Nephron (organoid): ENCODE measurements around the gene CDHR2.

Experiments
- H3K27ac Mint-ChIP-seq, 3 experiments: 2 replicates each; pipeline ENCODE4 v1.8.0; 2020; ENCODE audit warnings: mixed read lengths in 3 of 3, mild to moderate bottlenecking in 2 of 3, moderate library complexity in 1 of 3
- H3K27me3 Mint-ChIP-seq: 2 replicates; pipeline ENCODE4 v1.8.0; 2021; ENCODE audit warnings: low read depth, mild to moderate bottlenecking, moderate library complexity, mixed read lengths
- H3K36me3 Mint-ChIP-seq: 2 replicates; pipeline ENCODE4 v1.8.0; 2020; ENCODE audit warnings: low read depth, mixed read lengths
- H3K4me1 Mint-ChIP-seq: 2 replicates; pipeline ENCODE4 v1.8.0; 2020; ENCODE audit warnings: mixed read lengths
- H3K4me3 Mint-ChIP-seq, 3 experiments: 2 replicates each; pipeline ENCODE4 v1.8.0; 2020; ENCODE audit warnings: mild to moderate bottlenecking in 3 of 3, mixed read lengths in 3 of 3, moderate library complexity in 2 of 3
- H3K9me3 Mint-ChIP-seq: 2 replicates; pipeline ENCODE4 v1.8.0; 2020; ENCODE audit warnings: mixed read lengths
- CTCF ChIP-seq, 3 experiments: fragments of 200-600 bp; sonication (generic); IDR thresholded peaks; one replicate each; pipeline ENCODE4 v1.5.0; 2021; ENCODE audit warnings: antibody characterized with exemption in 3 of 3; ENCODE audit not compliant: unreplicated experiment in 3 of 3

The CDHR2 gene

GRCh38 chr5:176525677-176526076 is 23.5 kb upstream of the CDHR2 start:
- Mint-ChIP-seq H3K27ac (peak overlapping the region in 1 of 3 experiments; percentile 23), H3K4me3 (no peak overlapping the region), H3K9me3 (no peaks in the 10 kb centered on the region), H3K27me3 (no peaks in the 10 kb centered on the region), H3K36me3 (peaks cover 16% of the 10 kb centered on the region), H3K4me1 (no peaks in the 10 kb centered on the region)
- no peak for TF ChIP-seq CTCF (IDR thresholded peaks at IDR 0.05; ENCODE audit: unreplicated experiment in 3 of 3)

GRCh38 chr5:176526462-176526861 is 22.7 kb upstream of the CDHR2 start:
- H3K27me3 Mint-ChIP-seq = no peaks in the 10 kb centered on the region
- H3K27ac Mint-ChIP-seq = no peak overlapping the region
- peaks cover 5% of the 10 kb centered on the region for H3K4me1 Mint-ChIP-seq
- TF ChIP-seq CTCF (IDR thresholded peaks at IDR 0.05; ENCODE audit: unreplicated experiment in 3 of 3) = no peak
- no peak overlapping the region for H3K4me3 Mint-ChIP-seq
- H3K9me3 Mint-ChIP-seq = no peaks in the 10 kb centered on the region
- H3K36me3 Mint-ChIP-seq = peaks cover 20% of the 10 kb centered on the region

GRCh38 chr5:176527246-176528222 is 21.6 kb upstream of the CDHR2 start:
- Mint-ChIP-seq H3K27me3 (no peaks in the 10 kb centered on the region), H3K9me3 (no peaks in the 10 kb centered on the region), H3K36me3 (peaks cover 20% of the 10 kb centered on the region), H3K4me3 (no peak overlapping the region), H3K4me1 (peaks cover 7% of the 10 kb centered on the region), H3K27ac (no peak overlapping the region)
- no peak for TF ChIP-seq CTCF (IDR thresholded peaks at IDR 0.05; ENCODE audit: unreplicated experiment in 3 of 3)

- Mint-ChIP-seq H3K27ac (no peak overlapping the region), H3K36me3 (peaks cover 22% of the 10 kb centered on the region), H3K4me1 (peaks cover 10% of the 10 kb centered on the region), H3K27me3 (no peaks in the 10 kb centered on the region), H3K9me3 (no peaks in the 10 kb centered on the region), H3K4me3 (no peak overlapping the region)
- TF ChIP-seq CTCF (IDR thresholded peaks at IDR 0.05; ENCODE audit: unreplicated experiment in 3 of 3) = no peak
These were observed 20.8 kb upstream of the CDHR2 start for GRCh38 chr5:176528301-176528700.

GRCh38 chr5:176528761-176529115 is 20.4 kb upstream of the CDHR2 start:
- no peak for TF ChIP-seq CTCF (IDR thresholded peaks at IDR 0.05; ENCODE audit: unreplicated experiment in 3 of 3)
- no peaks in the 10 kb centered on the region for H3K9me3 Mint-ChIP-seq
- no peaks in the 10 kb centered on the region for H3K27me3 Mint-ChIP-seq
- H3K4me1 Mint-ChIP-seq = peaks cover 14% of the 10 kb centered on the region
- peaks cover 26% of the 10 kb centered on the region for H3K36me3 Mint-ChIP-seq
- H3K27ac Mint-ChIP-seq = no peak overlapping the region
- H3K4me3 Mint-ChIP-seq = no peak overlapping the region
